CD14-positive monocyte (primary cell): ENCODE measurements around the gene SCN1B. TPM values are rescaled to one million over a fixed set of nuclear protein-coding genes. Genes with fewer than 3 reads are reported as not detected.
A peak's percentile ranks its signal among the peaks of the same experiment; 100 is the strongest.

ENCODE experiments used
- DNase-seq, 3 donors: peaks; one replicate each; pipeline ENCODE4 v3.0.0-alpha.2; 2011 to 2022
- H2AFZ ChIP-seq: 2 replicates; pipeline ENCODE4 v1.6.0; 2012; ENCODE audit warnings: mild to moderate bottlenecking, low read depth, low read length, inconsistent platforms; ENCODE audit not compliant: insufficient read depth, poor library complexity, severe bottlenecking
- H3K27ac ChIP-seq, 2 donors: 1 replicate in 1 of 2; 2 replicates in 1 of 2; pipeline ENCODE4 v1.5.1; 2012 to 2013; ENCODE audit warnings: low read length in 2 of 2, control low read depth in 1 of 2, inconsistent platforms in 1 of 2, low read depth in 1 of 2, mild to moderate bottlenecking in 1 of 2
- H3K27me3 ChIP-seq, 2 donors: one replicate each; pipeline versions ENCODE4 v1.6.0 to v1.6.1; 2011 to 2013; ENCODE audit warnings: low read length in 2 of 2; ENCODE audit not compliant: control insufficient read depth in 2 of 2, insufficient read depth in 2 of 2
- H3K36me3 ChIP-seq, 2 donors: replicated peaks in 1 of 2; 1 replicate in 1 of 2; 2 replicates in 1 of 2; pipeline versions ENCODE4 v1.5.1 to v1.6.1; 2012 to 2013; ENCODE audit warnings: low read length in 2 of 2, control low read depth in 1 of 2, inconsistent platforms in 1 of 2, mild to moderate bottlenecking in 1 of 2; ENCODE audit not compliant: insufficient read depth in 2 of 2, control insufficient read depth in 1 of 2
- H3K4me1 ChIP-seq, 2 donors: 1 replicate in 1 of 2; 2 replicates in 1 of 2; pipeline versions ENCODE4 v1.5.1 to v1.6.1; 2012 to 2013; ENCODE audit warnings: low read length in 2 of 2, control low read depth in 1 of 2, inconsistent platforms in 1 of 2, mild to moderate bottlenecking in 1 of 2, moderate library complexity in 1 of 2; ENCODE audit not compliant: insufficient read depth in 2 of 2, control insufficient read depth in 1 of 2
- H3K4me2 ChIP-seq: replicated peaks from 2 replicates; pipeline ENCODE3; 2012; ENCODE audit warnings: low read length, moderate library complexity, mild to moderate bottlenecking; ENCODE audit not compliant: poor library complexity, severe bottlenecking; ENCODE audit errors: extremely low read depth
- H3K4me3 ChIP-seq, 3 experiments: fragments of 200-600 bp in 1 of 3; sonication (generic) in 1 of 3; replicated peaks in 1 of 3; 1 replicate in 2 of 3; 2 replicates in 1 of 3; pipeline ENCODE4 v1.5.1; 2011 to 2013; ENCODE audit warnings: low read length in 3 of 3, mild to moderate bottlenecking in 3 of 3, control low read depth in 2 of 3, low read depth in 2 of 3, inconsistent platforms in 1 of 3, moderate library complexity in 1 of 3
- H3K79me2 ChIP-seq: 2 replicates; pipeline ENCODE4 v1.6.0; 2012; ENCODE audit warnings: mild to moderate bottlenecking, control low read depth, inconsistent platforms, low read length, moderate library complexity; ENCODE audit not compliant: insufficient read depth
- H3K9ac ChIP-seq: 2 replicates; pipeline ENCODE4 v1.6.0; 2017; ENCODE audit warnings: low read length, mild to moderate bottlenecking; ENCODE audit not compliant: insufficient read depth, poor library complexity, severe bottlenecking
- H3K9me3 ChIP-seq, 2 donors: replicated peaks in 1 of 2; 1 replicate in 1 of 2; 2 replicates in 1 of 2; pipeline versions ENCODE4 v1.5.1 to v1.6.1; 2012 to 2013; ENCODE audit warnings: low read length in 2 of 2, control low read depth in 1 of 2; ENCODE audit not compliant: control insufficient read depth in 1 of 2, insufficient read depth in 1 of 2
- H4K20me1 ChIP-seq: 2 replicates; pipeline ENCODE4 v1.6.0; 2012; ENCODE audit warnings: mild to moderate bottlenecking, low read length, control low read depth, moderate library complexity; ENCODE audit not compliant: insufficient read depth
- H3K27ac Mint-ChIP-seq, 7 donors: one replicate each; pipeline ENCODE4 v1.8.0; 2020; ENCODE audit warnings: mild to moderate bottlenecking in 7 of 7, mixed read lengths in 7 of 7, moderate library complexity in 6 of 7, inconsistent platforms in 2 of 7
- H3K27me3 Mint-ChIP-seq, 3 donors: one replicate each; pipeline ENCODE4 v1.8.0; 2021 to 2022; ENCODE audit warnings: low read depth in 3 of 3, mild to moderate bottlenecking in 3 of 3, mixed read lengths in 3 of 3, moderate library complexity in 3 of 3, inconsistent platforms in 1 of 3
- H3K36me3 Mint-ChIP-seq, 2 donors: one replicate each; pipeline ENCODE4 v1.8.0; 2020; ENCODE audit warnings: mixed read lengths in 2 of 2, inconsistent platforms in 1 of 2, mild to moderate bottlenecking in 1 of 2
- H3K4me1 Mint-ChIP-seq: one replicate; pipeline ENCODE4 v1.8.0; 2020; ENCODE audit warnings: mild to moderate bottlenecking, mixed read lengths
- H3K4me3 Mint-ChIP-seq, 2 donors: one replicate each; pipeline ENCODE4 v1.8.0; 2020; ENCODE audit warnings: mild to moderate bottlenecking in 2 of 2, mixed read lengths in 2 of 2, moderate library complexity in 1 of 2
- H3K9me3 Mint-ChIP-seq, 7 donors: one replicate each; pipeline ENCODE4 v1.8.0; 2020 to 2022; ENCODE audit warnings: mixed read lengths in 7 of 7, mild to moderate bottlenecking in 6 of 7, moderate library complexity in 6 of 7, inconsistent platforms in 2 of 7
- WGBS: methylation state at CpG from one replicate; pipeline ENCODE4 v1.1.5; 2013; ENCODE audit warnings: missing lambda C conversion rate; ENCODE audit not compliant: insufficient coverage; 5-methylcytosine and 5-hydroxymethylcytosine counted together
- intact Hi-C, 2 donors: fragments of 100-400 bp; cut with micrococcal nuclease; formaldehyde crosslinking; loops; one replicate each; pipeline versions ENCODE4 v1.15.0 to v1.15.1; 2023
- polyA plus RNA-seq, 3 donors: library from polyadenylated mRNA; depleted of rRNA in 1 of 3; unstranded in 2 of 3; stranded (reverse) in 1 of 3; fragments of 300-500 nt in 2 of 3; fragments of >200 nt in 1 of 3; fragmentation: Illumina TruSeq in 2 of 3; gene quantifications; 1 replicate in 2 of 3; 2 replicates in 1 of 3; pipeline ENCODE4 v1.2.3, GENCODE V29; 2012 to 2021
- TF ChIP-seq, protein P1 (sequence below): fragments of 200-600 bp; IDR thresholded peaks from one replicate; pipeline ENCODE4 v1.8.0; 2022; ENCODE audit warnings: antibody characterized with exemption, mild to moderate bottlenecking

Gene SCN1B
- polyA plus RNA-seq, 3 donors = 0.08 to 0.68 TPM; not detected in 1

DNA sequence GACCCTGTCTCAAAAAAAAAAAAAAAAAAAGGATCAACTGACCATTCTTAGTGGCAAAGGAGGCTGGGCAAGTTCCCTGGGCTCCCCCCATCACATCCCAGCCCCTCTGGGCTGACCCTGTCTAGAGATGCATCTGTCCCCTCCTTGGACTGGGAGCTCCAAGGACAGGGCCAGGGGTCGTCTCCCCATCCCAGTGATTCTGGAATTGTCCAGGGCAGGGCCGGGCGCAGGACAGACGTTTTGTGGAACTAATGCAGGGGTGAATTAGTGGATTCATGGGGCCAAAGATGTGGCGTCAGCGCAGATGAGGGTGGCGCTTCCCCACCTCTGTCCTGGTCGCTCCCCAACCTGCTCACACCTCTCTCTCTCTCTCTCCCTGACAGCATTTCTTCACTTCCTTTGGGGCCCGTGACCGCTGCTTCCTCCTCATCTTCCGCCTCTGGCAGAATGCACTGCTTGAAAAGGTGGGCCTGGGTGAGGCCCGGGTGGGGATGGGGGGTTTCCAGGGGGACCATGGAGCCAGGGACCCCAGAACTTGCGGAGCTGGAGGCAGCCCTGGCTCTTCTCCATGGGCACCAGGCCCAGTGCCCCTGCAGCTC is 19.1 kb upstream of the SCN1B start:
- DNase-seq = peak in 2 of 3 donors; percentile 13 to 55
- H3K27ac ChIP-seq = peak overlapping the region; percentile 44 to 70
- WGBS = 62% methylated on average over 4 of the region's 13 CpGs
- Mint-ChIP-seq H3K36me3 (peaks cover 56 to 77% of the 10 kb centered on the region in 2 donors), H3K27ac (peak overlapping the region; percentile 20 to 88 (median 71)), H3K4me3 (no peak overlapping the region), H3K27me3 (peaks cover 0 to 3% (median 1%) of the 10 kb centered on the region in 3 donors), H3K9me3 (no peaks in the 10 kb centered on the region), H3K4me1 (peaks cover 59% of the 10 kb centered on the region)
- peak overlapping the region; percentile 17 for H3K9ac ChIP-seq
- no peak overlapping the region for H2AFZ ChIP-seq
- peak overlapping the region; percentile 8 for H3K4me2 ChIP-seq
- H3K9me3 ChIP-seq = no peaks in the 10 kb centered on the region
- H4K20me1 ChIP-seq = peaks cover 18% of the 10 kb centered on the region
- intact Hi-C loops = loop anchor here in 1 of 2 donors (5.0 kb wide), 1 partner anchor 39 kb away; no protein-coding TSS in a partner anchor
- no peaks in the 10 kb centered on the region for H3K27me3 ChIP-seq
- H3K4me1 ChIP-seq = peaks cover 54 to 59% of the 10 kb centered on the region in 2 donors
- H3K79me2 ChIP-seq = peaks cover 29% of the 10 kb centered on the region
- TF ChIP-seq, protein P1, sequence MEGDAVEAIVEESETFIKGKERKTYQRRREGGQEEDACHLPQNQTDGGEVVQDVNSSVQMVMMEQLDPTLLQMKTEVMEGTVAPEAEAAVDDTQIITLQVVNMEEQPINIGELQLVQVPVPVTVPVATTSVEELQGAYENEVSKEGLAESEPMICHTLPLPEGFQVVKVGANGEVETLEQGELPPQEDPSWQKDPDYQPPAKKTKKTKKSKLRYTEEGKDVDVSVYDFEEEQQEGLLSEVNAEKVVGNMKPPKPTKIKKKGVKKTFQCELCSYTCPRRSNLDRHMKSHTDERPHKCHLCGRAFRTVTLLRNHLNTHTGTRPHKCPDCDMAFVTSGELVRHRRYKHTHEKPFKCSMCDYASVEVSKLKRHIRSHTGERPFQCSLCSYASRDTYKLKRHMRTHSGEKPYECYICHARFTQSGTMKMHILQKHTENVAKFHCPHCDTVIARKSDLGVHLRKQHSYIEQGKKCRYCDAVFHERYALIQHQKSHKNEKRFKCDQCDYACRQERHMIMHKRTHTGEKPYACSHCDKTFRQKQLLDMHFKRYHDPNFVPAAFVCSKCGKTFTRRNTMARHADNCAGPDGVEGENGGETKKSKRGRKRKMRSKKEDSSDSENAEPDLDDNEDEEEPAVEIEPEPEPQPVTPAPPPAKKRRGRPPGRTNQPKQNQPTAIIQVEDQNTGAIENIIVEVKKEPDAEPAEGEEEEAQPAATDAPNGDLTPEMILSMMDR = no peak
- peaks cover 48 to 56% of the 10 kb centered on the region in 2 donors for H3K36me3 ChIP-seq
- peak overlapping the region in 1 of 3 experiments; percentile 1 for H3K4me3 ChIP-seq

DNA sequence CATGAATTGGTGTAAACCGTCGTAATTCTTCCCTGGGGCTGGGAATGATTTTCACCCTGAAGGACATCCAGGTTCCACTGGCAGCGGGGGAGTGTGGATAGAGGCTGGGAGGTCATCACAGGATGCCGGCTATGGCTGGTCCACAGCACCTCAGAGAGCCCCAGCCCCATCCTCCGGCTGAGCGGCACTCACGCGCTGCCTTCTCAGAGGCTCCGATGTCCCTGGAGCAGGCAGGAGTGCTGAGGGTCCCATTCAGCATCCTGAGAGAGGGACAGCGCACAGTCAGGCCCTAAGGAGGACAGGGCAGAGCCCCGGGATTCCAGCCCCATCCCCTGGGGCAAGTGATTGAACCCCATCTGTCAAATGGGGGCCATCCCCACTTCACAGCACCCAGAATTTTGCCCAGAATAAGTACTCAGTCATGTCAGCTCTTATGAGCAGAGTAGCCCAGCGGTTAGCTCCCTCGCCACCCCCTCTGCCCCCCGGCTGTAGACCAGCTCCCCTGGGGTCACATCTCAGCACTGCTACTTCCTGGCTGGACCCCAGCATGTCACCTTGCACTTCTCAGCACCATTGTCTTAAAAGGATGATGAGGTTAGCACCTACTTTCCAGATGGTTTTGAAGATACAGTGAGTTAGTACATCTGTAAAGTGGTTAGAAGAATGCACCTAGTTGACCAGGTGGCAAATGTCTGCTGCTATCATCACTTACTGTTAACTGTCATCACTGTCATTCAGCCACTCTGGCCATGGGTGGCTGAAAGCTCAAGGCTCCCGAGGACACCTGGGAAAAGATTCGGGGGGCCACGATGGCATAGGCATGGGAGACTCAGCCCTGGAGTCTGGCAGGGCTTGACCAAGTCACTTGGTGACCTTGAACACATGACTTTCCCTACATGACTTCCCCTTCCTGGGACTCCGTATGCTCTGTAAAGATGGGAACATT is 18.3 kb upstream of the SCN1B start:
- H3K27me3 Mint-ChIP-seq = peaks cover 0 to 3% (median 1%) of the 10 kb centered on the region in 3 donors
- peaks cover 41 to 56% of the 10 kb centered on the region in 2 donors for H3K36me3 ChIP-seq
- H3K79me2 ChIP-seq = peaks cover 20% of the 10 kb centered on the region
- H3K27ac Mint-ChIP-seq = peak overlapping the region; percentile 68 to 89 (median 85)
- peaks cover 61% of the 10 kb centered on the region for H3K4me1 Mint-ChIP-seq
- TF ChIP-seq, protein P1 = no peak
- no peaks in the 10 kb centered on the region for H3K9me3 ChIP-seq
- peak overlapping the region; percentile 8 for H3K4me2 ChIP-seq
- H3K36me3 Mint-ChIP-seq = peaks cover 50 to 76% of the 10 kb centered on the region in 2 donors
- no peak overlapping the region for H2AFZ ChIP-seq
- DNase-seq = no peak
- no peak overlapping the region for H3K4me3 ChIP-seq
- intact Hi-C loops = loop anchor here in 1 of 2 donors (5.0 kb wide), 1 partner anchor 40 kb away; no protein-coding TSS in a partner anchor
- H3K9me3 Mint-ChIP-seq = no peaks in the 10 kb centered on the region
- H3K9ac ChIP-seq = peak overlapping the region; percentile 17
- H4K20me1 ChIP-seq = peaks cover 10% of the 10 kb centered on the region
- WGBS = 86% methylated on average over 12 of the region's 18 CpGs
- peak overlapping the region; percentile 13 to 34 for H3K4me3 Mint-ChIP-seq
- no peaks in the 10 kb centered on the region for H3K27me3 ChIP-seq
- peaks cover 59 to 65% of the 10 kb centered on the region in 2 donors for H3K4me1 ChIP-seq
- peak overlapping the region; percentile 44 to 70 for H3K27ac ChIP-seq
